ENCODE data around the gene PRR7.
A peak's percentile ranks its signal among the peaks of the same experiment; 100 is the strongest.

DNA sequence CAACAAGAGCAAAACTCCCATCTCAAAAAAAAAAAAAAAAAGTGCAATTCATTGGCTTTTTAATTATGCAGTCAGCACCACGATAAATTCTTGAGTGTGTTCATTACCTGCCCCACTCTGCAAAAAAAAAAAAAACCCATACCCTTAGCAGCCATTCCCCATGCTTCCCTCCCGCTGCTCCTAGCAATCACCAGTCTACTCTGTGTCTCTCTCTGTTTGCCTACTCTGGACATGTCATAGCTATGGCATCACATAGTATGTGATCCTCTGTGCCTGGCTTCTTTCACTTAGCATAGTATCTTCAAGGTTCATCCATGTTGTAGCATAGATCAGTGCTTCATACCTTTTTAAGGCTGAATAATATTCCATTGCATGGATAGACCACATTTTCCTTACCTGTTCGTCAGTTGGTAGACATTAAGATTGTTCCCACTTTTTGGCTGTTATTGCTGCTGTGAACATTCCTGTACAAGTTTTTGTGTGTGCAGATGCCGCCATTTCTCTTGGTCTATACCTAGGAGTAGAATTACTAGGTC is 7.0 kb upstream of the PRR7 start:
- no peak for TF ChIP-seq POLR2A (IDR thresholded peaks at IDR 0.05; ENCODE audit: low read depth, low read length)
- peak; percentile 45; the same call in 1 of the 2 replicates for TF ChIP-seq POLR2AphosphoS5 (IDR thresholded peaks at IDR 0.05; ENCODE audit: low read depth, low read length)
